ENCODE data around the gene ARMC5.

- no peak for TF ChIP-seq POLR2A (IDR thresholded peaks at IDR 0.05)
- TF ChIP-seq, protein P1, sequence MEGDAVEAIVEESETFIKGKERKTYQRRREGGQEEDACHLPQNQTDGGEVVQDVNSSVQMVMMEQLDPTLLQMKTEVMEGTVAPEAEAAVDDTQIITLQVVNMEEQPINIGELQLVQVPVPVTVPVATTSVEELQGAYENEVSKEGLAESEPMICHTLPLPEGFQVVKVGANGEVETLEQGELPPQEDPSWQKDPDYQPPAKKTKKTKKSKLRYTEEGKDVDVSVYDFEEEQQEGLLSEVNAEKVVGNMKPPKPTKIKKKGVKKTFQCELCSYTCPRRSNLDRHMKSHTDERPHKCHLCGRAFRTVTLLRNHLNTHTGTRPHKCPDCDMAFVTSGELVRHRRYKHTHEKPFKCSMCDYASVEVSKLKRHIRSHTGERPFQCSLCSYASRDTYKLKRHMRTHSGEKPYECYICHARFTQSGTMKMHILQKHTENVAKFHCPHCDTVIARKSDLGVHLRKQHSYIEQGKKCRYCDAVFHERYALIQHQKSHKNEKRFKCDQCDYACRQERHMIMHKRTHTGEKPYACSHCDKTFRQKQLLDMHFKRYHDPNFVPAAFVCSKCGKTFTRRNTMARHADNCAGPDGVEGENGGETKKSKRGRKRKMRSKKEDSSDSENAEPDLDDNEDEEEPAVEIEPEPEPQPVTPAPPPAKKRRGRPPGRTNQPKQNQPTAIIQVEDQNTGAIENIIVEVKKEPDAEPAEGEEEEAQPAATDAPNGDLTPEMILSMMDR (IDR thresholded peaks at IDR 0.05): no peak
- TF ChIP-seq POLR2AphosphoS5 (IDR thresholded peaks at IDR 0.05): no peak
- no peak for TF ChIP-seq EP300 (IDR thresholded peaks at IDR 0.05)
These were observed 37.4 kb downstream of the ARMC5 start for GRCh38 chr16:31496670-31497069.

All from stomach (tissue), 4 donors.